Neural cell (in vitro differentiated cells): ENCODE data around the gene FARP2. TPM values are rescaled to one million over a fixed set of nuclear protein-coding genes. Genes with fewer than 3 reads are reported as not detected.

Experiments
- H2AFZ ChIP-seq: fragments of 200-600, 300-800 bp; sonication (generic), shearing (Covaris generic); 2 replicates; pipeline ENCODE4 v1.6.0; 2014; ENCODE audit warnings: low read depth, mild to moderate bottlenecking, antibody characterized with exemption, low read length, moderate library complexity
- H3F3A ChIP-seq: fragments of 200-600 bp; shearing (Covaris generic); 2 replicates; pipeline ENCODE4 v1.6.1; 2016; ENCODE audit warnings: mild to moderate bottlenecking, moderate library complexity, mixed read lengths, antibody characterized with exemption, low read length; ENCODE audit not compliant: insufficient read depth, poor library complexity, severe bottlenecking
- H3K27ac ChIP-seq: fragments of 200-600, 300-800 bp; sonication (generic), shearing (Covaris generic); 2 replicates; pipeline ENCODE4 v1.5.1; 2014; ENCODE audit warnings: mild to moderate bottlenecking, low read length, moderate library complexity
- H3K27me3 ChIP-seq: fragments of 300-800, 200-600 bp; sonication (generic), shearing (Covaris generic); 2 replicates; pipeline ENCODE4 v1.6.0; 2014; ENCODE audit warnings: mild to moderate bottlenecking, low read depth, low read length, moderate library complexity; ENCODE audit not compliant: insufficient read depth
- H3K36me3 ChIP-seq: fragments of 300-800, 200-600 bp; sonication (generic), shearing (Covaris generic); 2 replicates; pipeline ENCODE4 v1.5.1; 2014; ENCODE audit warnings: mild to moderate bottlenecking, antibody characterized with exemption, low read length, moderate library complexity; ENCODE audit not compliant: insufficient read depth
- H3K4me2 ChIP-seq: fragments of 300-800, 200-600 bp; sonication (generic), shearing (Covaris generic); 2 replicates; pipeline ENCODE4 v1.6.0; 2014; ENCODE audit warnings: mild to moderate bottlenecking, low read length
- H3K4me3 ChIP-seq: fragments of 300-800, 200-600 bp; sonication (generic), shearing (Covaris generic); 2 replicates; pipeline ENCODE4 v1.5.1; 2014; ENCODE audit warnings: mild to moderate bottlenecking, low read length, moderate library complexity
- H3K79me2 ChIP-seq: fragments of 200-600 bp; shearing (Covaris generic); replicated peaks from 2 replicates; pipeline ENCODE4 v1.6.0; 2014; ENCODE audit warnings: mild to moderate bottlenecking, low read length, moderate library complexity; ENCODE audit not compliant: insufficient read depth
- H3K9ac ChIP-seq: fragments of 300-800, 200-600 bp; sonication (generic), shearing (Covaris generic); 2 replicates; pipeline ENCODE4 v1.6.1; 2016; ENCODE audit warnings: mild to moderate bottlenecking, low read length, mixed read lengths
- H3K9me2 ChIP-seq: fragments of 200-600 bp; shearing (Covaris generic); 2 replicates; pipeline ENCODE4 v1.6.1; 2016; ENCODE audit warnings: mild to moderate bottlenecking, low read length, mixed read lengths; ENCODE audit not compliant: insufficient read depth
- H3K9me3 ChIP-seq: fragments of 200-600, 300-800 bp; sonication (generic), shearing (Covaris generic); 2 replicates; pipeline ENCODE4 v1.6.1; 2016; ENCODE audit warnings: mild to moderate bottlenecking, mixed run types, low read length, moderate library complexity, mixed read lengths
- H4K20me1 ChIP-seq: fragments of 200-600 bp; shearing (Covaris generic); 2 replicates; pipeline ENCODE4 v1.6.1; 2016; ENCODE audit warnings: mild to moderate bottlenecking, mixed run types; ENCODE audit not compliant: insufficient read depth
- EP300 ChIP-seq: fragments of 450-650 bp; conservative IDR thresholded peaks from 2 replicates; pipeline ENCODE4 v1.6.1; 2014; ENCODE audit warnings: antibody characterized with exemption, mild to moderate bottlenecking, moderate library complexity; ENCODE audit not compliant: poor library complexity, severe bottlenecking
- EZH2 ChIP-seq: fragments of 200-600, 300-800 bp; shearing (Covaris generic), sonication (generic); IDR thresholded peaks from 2 replicates; pipeline ENCODE4 v1.6.1; 2014; ENCODE audit warnings: antibody characterized with exemption, low read length, borderline replicate concordance, mild to moderate bottlenecking; ENCODE audit not compliant: insufficient read depth, poor library complexity, severe bottlenecking
- MXI1 ChIP-seq: fragments of 450-650 bp; conservative IDR thresholded peaks from 2 replicates; pipeline ENCODE4 v1.6.1; 2014; ENCODE audit warnings: antibody characterized with exemption, mild to moderate bottlenecking; ENCODE audit not compliant: poor library complexity, severe bottlenecking
- POLR2AphosphoS5 ChIP-seq: IDR thresholded peaks from 2 replicates; pipeline ENCODE4 v1.6.1; 2012
- RAD21 ChIP-seq: fragments of 450-650 bp; conservative IDR thresholded peaks from 2 replicates; pipeline ENCODE4 v1.6.1; 2014; ENCODE audit warnings: antibody characterized with exemption, mild to moderate bottlenecking, moderate library complexity
- SMC3 ChIP-seq: fragments of 450-650 bp; conservative IDR thresholded peaks from 2 replicates; pipeline ENCODE4 v1.6.1; 2014; ENCODE audit warnings: antibody characterized with exemption, mild to moderate bottlenecking, moderate library complexity; ENCODE audit not compliant: poor library complexity
- TAF1 ChIP-seq: IDR thresholded peaks from 2 replicates; pipeline ENCODE4 v1.6.1; 2012; ENCODE audit warnings: low read depth
- polyA plus RNA-seq: library from polyadenylated mRNA; depleted of rRNA; stranded (reverse); fragments of >200 nt; gene quantifications from 2 replicates; pipeline ENCODE4 v1.2.3, GENCODE V29; 2014
- TF ChIP-seq, protein P1 (sequence below): fragments of 450-650 bp; IDR thresholded peaks from 2 replicates; pipeline ENCODE4 v1.5.1; 2014; ENCODE audit warnings: antibody characterized with exemption, mild to moderate bottlenecking, moderate library complexity; ENCODE audit not compliant: poor library complexity, severe bottlenecking
- TF ChIP-seq, protein P2 (sequence below): IDR thresholded peaks from 2 replicates; pipeline ENCODE4 v1.6.1; 2012; ENCODE audit warnings: borderline replicate concordance

Gene FARP2
- polyA plus RNA-seq, 1 donor from 2014 or later = 13.3 TPM

DNA sequence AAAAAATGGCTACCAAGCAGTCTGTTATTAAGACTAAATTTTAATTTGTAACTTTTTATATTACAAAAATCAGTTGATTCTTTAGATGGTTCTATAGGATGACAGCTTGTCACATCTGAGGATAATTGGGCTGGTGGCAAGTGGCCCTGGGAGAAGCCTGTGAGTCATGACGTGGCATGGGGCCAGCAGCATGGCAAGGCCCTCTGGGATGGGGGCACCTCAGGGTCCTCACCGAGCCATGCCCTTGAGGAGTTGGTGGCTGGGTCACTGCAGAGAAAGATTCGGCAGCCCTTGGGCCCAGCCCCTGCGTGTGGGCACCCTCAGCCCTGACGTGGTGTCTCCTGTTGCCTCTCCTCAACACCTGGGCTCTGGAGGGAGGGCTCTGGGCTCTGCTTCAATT is 102.6 kb downstream of the FARP2 start:
- Histone ChIP-seq H4K20me1 (no peaks in the 10 kb centered on the region), H3K9me3 (no peaks in the 10 kb centered on the region), H3K36me3 (no peaks in the 10 kb centered on the region), H3K4me2 (no peak overlapping the region), H3K27me3 (no peaks in the 10 kb centered on the region), H3K79me2 (no peaks in the 10 kb centered on the region), H3F3A (no peaks in the 10 kb centered on the region), H3K9me2 (no peaks in the 10 kb centered on the region), H3K27ac (no peak overlapping the region), H3K9ac (no peak overlapping the region), H3K4me3 (no peak overlapping the region), H2AFZ (no peak overlapping the region)
- TF ChIP-seq, protein P1, sequence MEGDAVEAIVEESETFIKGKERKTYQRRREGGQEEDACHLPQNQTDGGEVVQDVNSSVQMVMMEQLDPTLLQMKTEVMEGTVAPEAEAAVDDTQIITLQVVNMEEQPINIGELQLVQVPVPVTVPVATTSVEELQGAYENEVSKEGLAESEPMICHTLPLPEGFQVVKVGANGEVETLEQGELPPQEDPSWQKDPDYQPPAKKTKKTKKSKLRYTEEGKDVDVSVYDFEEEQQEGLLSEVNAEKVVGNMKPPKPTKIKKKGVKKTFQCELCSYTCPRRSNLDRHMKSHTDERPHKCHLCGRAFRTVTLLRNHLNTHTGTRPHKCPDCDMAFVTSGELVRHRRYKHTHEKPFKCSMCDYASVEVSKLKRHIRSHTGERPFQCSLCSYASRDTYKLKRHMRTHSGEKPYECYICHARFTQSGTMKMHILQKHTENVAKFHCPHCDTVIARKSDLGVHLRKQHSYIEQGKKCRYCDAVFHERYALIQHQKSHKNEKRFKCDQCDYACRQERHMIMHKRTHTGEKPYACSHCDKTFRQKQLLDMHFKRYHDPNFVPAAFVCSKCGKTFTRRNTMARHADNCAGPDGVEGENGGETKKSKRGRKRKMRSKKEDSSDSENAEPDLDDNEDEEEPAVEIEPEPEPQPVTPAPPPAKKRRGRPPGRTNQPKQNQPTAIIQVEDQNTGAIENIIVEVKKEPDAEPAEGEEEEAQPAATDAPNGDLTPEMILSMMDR = no peak
- TF ChIP-seq TAF1 (no peak), MXI1 (no peak), RAD21 (no peak), EP300 (no peak), POLR2AphosphoS5 (no peak), EZH2 (no peak)

- Histone ChIP-seq H3K4me3 (no peak overlapping the region), H3K36me3 (no peaks in the 10 kb centered on the region), H3K9ac (no peak overlapping the region), H3F3A (no peaks in the 10 kb centered on the region), H2AFZ (no peak overlapping the region), H3K27me3 (no peaks in the 10 kb centered on the region), H3K27ac (no peak overlapping the region), H3K9me2 (no peaks in the 10 kb centered on the region), H3K4me2 (no peak overlapping the region), H4K20me1 (no peaks in the 10 kb centered on the region), H3K79me2 (no peaks in the 10 kb centered on the region), H3K9me3 (no peaks in the 10 kb centered on the region)
- TF ChIP-seq TAF1 (no peak), SMC3 (no peak), MXI1 (no peak), RAD21 (no peak), POLR2AphosphoS5 (no peak), EP300 (no peak), EZH2 (no peak)
- TF ChIP-seq, protein P1 = no peak
- TF ChIP-seq, protein P2, sequence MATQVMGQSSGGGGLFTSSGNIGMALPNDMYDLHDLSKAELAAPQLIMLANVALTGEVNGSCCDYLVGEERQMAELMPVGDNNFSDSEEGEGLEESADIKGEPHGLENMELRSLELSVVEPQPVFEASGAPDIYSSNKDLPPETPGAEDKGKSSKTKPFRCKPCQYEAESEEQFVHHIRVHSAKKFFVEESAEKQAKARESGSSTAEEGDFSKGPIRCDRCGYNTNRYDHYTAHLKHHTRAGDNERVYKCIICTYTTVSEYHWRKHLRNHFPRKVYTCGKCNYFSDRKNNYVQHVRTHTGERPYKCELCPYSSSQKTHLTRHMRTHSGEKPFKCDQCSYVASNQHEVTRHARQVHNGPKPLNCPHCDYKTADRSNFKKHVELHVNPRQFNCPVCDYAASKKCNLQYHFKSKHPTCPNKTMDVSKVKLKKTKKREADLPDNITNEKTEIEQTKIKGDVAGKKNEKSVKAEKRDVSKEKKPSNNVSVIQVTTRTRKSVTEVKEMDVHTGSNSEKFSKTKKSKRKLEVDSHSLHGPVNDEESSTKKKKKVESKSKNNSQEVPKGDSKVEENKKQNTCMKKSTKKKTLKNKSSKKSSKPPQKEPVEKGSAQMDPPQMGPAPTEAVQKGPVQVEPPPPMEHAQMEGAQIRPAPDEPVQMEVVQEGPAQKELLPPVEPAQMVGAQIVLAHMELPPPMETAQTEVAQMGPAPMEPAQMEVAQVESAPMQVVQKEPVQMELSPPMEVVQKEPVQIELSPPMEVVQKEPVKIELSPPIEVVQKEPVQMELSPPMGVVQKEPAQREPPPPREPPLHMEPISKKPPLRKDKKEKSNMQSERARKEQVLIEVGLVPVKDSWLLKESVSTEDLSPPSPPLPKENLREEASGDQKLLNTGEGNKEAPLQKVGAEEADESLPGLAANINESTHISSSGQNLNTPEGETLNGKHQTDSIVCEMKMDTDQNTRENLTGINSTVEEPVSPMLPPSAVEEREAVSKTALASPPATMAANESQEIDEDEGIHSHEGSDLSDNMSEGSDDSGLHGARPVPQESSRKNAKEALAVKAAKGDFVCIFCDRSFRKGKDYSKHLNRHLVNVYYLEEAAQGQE = no peak
These were observed 103.4 kb downstream of the FARP2 start for GRCh38 chr2:241459520-241459919.
